ENCODE measurements around the gene RNASET2.
"Not testable (repeated sequence)": the region's sequence is repeated elsewhere in the genome, so short reads cannot be mapped to it uniquely, and the experiment has no call there.

RNASET2 gene

DNA sequence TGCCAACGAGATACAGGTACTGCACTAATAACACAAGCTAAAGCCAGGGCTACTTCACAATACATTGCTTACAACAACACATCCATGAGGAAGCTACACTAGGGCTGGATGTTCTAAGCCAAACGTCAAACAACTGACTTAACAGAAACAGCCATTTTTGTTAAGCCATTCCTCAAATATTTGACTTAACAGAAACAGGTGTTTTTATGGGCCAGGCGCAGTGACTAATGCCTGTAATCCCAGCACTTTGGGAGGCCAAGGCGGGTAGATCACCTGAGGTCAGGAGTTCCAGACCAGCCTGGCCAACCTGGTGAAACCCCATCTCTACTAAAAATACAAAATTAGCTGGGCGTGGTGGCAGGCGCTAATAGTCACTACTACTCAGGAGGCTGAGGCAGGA is 7.6 kb downstream of the RNASET2 start:
- not testable (repeated sequence) for DNase-seq (ENCODE audit: low read depth in 3 of 3, low spot score in 1 of 3)

DNA sequence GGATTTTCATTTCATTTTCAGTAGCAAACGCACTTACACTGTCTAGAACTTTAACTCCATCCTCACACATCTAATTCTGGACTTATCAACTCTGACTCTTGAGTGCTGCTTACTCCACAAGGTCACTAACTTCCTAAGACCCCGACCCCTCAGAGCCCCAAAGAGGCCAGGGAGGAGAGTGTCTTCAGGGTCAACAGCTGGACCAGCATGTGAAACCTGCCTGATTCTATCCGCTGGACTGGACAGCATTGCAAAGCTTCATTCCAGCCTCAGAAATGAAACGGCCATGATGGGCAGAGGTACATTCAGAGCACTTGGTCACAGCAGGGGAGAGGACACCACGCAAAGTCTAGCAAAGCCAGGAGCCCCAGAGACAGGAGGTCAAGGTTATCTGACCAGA is 9.1 kb downstream of the RNASET2 start:
- DNase-seq (ENCODE audit: low read depth in 3 of 3, low spot score in 1 of 3) = no peak

DNA sequence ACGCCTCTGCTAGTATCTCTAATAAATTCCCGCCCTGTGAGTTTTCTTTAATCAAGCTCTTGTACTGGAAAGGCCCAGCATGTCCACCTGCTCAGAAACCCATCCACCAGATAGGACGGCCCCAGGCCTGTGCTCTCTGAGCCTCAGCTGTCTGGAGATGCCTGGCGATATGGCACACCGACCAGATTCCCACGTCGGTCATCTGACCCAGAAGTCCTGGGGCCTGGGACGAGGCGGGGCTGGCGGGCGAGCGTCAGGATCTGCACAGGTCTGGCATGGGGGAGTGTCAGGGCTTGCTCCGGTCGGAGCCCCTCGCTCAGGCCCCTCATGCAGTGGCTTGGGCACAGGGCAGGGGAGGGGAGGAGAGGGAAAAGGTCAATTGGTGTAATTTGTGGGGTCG is 10.2 kb downstream of the RNASET2 start:
- no peak for DNase-seq (ENCODE audit: low read depth in 3 of 3, low spot score in 1 of 3)

DNA sequence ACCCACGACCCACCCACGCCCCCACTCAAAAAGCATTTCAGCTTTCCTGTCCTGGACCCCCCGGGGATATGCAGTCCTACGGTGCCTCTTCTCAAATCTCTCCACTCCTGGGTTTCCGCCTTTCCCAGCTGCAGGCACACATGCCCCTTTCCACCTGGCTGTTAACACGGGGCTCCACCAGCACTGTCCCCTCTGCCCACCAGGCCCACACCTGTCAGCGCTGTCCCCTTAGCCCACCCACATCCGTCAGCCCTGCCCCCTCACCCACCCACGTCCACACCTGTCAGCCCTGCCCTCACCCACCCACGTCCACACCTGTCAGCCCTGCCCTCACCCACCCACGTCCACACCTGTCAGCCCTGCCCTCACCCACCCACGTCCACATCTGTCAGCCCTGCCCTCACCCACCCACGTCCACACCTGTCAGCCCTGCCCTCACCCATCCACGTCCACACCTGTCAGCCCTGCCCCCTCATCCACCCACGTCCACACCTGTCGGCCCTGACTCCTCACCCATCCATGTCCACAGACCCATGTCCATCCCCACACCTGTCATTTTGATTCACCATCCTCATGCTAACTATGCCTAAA is 11.6 kb downstream of the RNASET2 start:
- no peak for DNase-seq (ENCODE audit: low read depth in 3 of 3, low spot score in 1 of 3)

DNA sequence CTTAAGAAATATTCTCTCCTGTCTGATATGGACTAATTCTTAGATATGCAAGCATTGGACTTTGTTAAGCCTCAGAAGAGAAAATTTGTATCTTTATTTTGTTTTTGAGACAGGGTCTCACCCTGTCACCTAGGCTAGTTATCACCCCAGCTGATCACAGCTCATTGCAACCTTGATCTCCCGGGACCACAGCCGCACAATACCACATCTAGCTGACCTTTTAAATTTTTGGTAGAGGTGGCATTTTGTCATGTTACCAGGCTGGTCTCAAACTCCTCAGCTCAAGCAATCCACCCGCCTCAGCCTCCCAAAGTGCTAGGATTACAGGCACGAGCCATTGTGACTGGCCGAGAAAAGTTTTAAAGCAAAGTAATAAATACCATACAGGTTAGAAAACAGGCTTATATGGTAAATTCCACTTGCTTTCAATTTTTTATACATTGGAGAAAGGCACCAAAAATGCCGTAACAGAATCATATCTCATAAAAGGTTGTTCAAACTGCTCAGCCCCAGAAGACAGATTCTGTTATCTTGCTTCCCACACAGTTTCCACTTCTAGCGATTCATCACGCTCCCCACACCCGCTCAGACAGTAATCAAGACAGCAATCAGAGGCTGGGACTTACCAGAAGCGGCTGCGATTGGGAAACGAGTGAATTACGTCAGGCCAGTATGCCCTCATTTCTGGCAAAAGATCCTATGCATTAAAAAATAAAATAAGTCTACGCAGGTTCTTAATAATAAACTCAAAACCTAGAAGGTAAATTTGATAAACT is 13.8 kb downstream of the RNASET2 start:
- DNase-seq (ENCODE audit: low read depth in 3 of 3, low spot score in 1 of 3) = peak in 2 of 3 donors; percentile 31 to 44

DNA sequence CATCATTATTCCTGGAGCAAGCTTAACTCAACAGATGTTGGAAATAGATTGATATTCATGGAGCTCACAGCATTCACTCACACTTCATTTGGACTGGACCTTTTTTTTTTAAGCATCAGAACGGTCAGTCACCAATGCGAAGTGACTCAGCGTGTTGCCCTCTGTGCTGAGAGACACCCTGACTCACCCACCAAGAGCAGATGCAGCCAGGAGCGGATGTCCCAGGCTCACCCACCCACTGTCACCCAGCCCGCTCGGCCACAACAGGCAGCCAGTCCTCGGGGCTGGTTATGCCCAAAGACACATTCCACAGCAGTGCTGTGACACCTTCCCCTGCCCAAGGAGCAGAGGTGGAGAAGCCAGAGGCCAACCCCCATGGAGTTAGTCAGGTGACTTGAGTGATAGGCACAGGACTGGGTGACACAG is 15.7 kb downstream of the RNASET2 start:
- DNase-seq (ENCODE audit: low read depth in 3 of 3, low spot score in 1 of 3) = no peak

DNA sequence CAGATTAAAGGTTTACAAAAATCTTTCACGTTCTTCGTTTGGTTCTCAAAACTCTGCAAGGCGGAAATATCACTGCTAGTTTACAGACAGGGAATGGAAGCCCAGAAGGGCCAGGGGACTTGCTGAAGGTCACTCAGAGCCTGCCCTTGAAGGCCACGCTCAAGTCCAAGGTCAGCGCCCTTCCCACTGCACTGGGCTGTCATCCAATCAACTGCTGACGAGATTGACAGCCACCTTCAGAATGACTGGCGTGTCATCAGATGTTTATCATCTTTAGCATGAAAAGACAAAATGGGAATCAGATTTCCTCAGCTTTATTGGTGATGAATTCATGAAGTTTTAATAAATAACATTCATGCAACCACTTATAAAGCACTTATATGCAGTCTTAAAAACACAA is 16.5 kb downstream of the RNASET2 start:
- DNase-seq (ENCODE audit: low read depth in 3 of 3, low spot score in 1 of 3) = no peak

DNA sequence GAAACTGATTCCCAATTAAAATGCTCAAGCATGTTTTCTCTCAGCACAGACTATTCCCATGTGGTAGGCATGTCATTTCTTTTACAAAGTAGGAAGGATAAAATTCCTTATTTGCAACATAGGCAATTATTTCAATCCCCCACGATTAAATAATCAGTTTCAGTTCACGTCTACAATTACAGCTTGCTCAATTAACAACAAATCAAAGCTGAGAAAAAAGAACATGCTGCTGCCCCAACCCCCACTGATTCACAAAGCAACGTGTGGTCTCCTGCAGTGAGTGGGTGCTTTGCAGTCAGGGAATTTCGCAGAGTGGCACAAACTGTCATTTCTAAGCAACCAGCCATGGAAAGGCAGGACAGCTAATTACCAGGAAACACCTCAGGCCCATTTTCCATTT is 17.0 kb downstream of the RNASET2 start:
- DNase-seq (ENCODE audit: low read depth in 3 of 3, low spot score in 1 of 3) = no peak

DNA sequence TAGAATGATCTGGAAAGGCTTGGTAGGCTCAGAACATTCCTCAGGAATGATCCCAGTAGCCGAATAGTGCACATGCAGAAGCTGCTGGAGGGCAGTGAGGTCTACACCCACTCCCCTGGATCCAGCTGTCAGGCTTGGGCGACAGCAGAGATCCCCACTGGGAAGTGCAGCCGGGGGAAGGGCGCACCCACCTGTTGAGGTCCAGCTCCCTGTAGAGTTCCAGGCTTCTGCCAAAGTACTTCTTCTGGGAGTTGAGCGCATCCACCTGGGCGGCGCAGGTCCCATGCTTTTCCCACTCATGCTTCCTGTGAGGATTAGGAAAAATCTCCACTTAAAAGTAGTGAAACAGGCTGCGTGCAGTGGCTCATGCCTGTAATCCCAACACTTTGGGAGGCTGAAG is 17.6 kb downstream of the RNASET2 start:
- DNase-seq (ENCODE audit: low read depth in 3 of 3, low spot score in 1 of 3) = no peak

DNA sequence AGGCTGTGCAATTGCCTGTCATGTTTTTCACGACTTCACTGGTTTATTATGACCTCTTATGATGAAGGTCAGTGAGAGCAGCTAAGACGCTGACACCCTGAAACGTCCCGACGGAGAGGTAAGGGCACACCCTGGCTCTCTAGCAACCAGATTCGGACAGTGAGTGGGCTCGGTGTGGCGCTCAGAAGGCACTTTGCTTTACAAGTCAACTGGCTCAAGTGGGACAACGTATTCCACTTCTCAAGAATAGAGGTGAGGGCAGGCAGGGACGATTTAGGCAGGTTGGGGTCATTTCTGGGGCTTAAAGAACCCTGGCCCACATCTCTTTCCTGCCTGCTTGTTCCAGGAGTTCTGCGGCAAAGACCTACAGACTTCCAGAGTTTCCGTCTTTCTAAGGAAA is 18.2 kb downstream of the RNASET2 start:
- DNase-seq (ENCODE audit: low read depth in 3 of 3, low spot score in 1 of 3) = no peak

DNA sequence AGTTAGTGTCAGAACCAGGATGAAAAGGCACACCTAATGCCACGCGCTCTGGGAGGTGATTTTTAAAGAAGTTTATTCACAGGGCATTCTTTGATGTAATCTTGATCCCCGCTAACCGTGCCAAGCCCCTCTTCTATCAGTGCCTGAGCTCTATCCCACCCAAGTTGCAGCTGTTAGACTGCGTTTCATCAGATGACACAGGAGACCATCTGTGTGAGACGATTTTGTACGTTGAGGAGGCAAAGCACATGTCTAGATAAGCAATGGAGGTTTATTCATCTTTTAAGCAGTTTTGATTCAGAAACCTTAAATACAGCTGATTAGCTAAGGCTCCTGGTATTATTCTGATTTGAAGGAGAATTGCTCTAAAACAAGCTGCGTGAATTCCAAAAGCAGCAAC is 18.6 kb downstream of the RNASET2 start:
- DNase-seq (ENCODE audit: low read depth in 3 of 3, low spot score in 1 of 3) = no peak

DNA sequence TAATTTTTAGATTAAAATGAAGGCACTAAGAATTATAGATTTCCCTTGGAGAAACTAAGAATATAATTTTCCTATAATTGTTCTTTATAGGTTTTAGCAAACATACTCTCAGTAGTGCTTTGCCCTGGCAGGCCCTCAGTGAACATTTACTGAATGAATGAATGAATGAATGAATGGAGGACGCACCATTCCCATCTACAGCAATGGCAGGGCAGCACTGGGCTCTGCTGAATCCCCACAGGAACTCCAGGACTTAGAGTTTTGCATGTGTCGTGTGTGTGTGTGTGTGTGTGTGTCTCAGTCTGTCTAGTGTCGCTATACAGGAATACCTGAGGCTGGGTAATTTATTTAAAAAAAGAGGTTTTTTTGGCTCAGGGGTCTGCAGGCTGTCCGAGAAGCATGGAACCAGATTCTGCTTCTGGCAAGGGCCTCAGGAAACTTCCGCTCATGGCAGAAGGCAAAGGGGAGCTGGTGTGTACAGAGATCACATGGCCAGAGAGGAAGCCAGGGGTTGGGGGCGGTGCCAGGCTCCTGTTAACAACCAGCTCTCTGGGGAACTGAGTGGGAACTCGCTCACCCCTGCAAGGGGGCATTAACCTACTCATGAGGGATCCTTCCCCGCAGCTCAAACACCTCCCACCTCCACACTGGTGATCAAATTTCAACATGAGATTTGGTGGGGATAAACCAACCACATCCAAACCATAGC is 20.1 kb downstream of the RNASET2 start:
- no peak for DNase-seq (ENCODE audit: low read depth in 3 of 3, low spot score in 1 of 3)

DNA sequence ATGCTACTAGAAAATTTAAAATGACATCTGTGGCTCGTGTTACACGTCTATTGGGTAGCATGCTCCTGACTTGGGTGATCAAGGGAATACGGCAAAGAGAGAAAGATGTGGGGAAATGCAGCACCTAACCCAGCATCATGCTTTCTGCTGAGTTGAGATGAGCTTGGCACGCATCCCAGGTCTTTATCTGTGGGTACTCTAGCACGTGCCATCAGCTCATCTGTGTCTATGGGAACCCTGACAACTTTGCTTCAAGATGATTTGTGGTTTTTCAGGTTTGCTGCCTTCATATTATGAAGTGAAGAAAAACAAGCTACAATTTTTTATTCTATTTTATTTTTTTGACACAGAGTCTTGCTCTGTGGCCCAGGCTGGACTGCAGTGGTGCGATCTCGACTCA is 21.0 kb downstream of the RNASET2 start:
- no peak for DNase-seq (ENCODE audit: low read depth in 3 of 3, low spot score in 1 of 3)

DNA sequence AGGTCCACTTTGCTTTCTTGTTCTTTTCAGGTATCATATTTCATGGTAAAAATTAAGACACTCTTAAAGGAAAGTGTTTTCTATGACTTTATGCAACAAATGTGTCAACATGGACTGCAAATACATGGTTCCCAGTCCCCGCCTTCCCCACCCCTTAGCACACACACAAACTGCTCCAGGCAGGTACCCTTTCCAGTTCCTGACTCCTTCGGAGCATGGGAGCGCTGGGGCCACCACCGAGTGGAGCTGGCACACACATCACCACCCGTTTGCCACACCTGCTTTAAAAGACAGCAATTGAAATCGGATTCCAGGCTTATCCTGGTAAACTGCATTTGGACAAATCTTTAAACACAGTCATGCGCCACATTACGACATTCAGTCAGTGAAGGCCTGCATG is 22.2 kb downstream of the RNASET2 start:
- no peak for DNase-seq (ENCODE audit: low read depth in 3 of 3, low spot score in 1 of 3)

DNA sequence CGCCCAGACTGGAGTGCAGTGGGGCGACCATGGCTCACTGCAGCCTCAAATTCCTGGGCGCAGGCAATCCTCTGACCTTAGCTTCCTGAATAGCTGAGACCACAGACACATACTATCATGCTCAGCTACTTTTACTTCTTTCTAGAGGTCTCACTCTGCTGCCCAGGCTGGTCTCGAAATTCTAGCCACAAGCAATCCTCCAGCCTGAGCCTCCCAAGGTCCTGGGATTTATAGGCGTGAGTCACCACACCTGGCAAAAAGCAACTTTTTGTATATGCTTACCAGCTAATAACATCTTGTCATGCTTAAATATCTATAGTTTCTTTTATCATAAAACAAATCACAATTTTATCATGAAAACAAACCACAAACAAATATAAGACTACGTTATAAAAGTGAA is 23.0 kb downstream of the RNASET2 start:
- DNase-seq (ENCODE audit: low read depth in 3 of 3, low spot score in 1 of 3) = no peak

DNA sequence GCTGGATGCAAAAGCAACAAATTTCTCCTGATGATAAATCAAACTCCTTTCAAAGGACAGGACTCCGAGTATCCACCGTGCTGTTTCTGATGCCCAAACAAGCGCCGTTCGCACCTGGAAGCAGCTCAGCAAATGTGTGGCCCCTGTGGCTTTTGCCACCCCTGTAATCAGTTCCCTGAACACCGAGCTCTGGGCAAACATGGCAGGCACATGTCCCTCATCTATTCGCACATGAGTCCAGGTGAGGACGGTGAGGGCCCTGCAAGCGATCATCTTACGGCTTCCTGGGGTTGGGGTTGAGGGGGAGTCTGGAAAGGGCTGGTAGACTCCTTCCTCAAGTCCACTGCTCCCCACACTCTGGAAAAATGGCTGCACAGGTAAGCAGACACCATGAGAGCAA is 23.7 kb downstream of the RNASET2 start:
- DNase-seq (ENCODE audit: low read depth in 3 of 3, low spot score in 1 of 3) = no peak

DNA sequence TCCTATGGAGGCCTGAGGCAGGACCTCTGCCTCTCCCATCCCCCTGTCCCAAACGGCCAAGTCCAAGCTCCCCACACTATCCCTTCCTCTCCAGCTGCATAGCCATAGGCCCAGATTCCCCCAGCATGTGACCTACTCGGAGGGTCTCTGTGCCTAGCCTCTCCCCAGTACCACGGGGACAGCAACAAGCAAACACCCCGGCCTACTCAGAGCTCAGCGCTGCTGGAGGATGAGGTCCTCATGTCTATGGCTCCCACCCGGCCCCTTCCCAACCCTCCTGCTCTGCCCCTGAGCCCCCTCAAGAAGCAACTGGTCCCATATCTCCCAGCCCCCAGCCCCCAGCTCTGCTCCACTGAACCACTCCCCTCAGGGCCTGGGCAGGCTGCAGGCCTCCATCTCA is 24.2 kb downstream of the RNASET2 start:
- no peak for DNase-seq (ENCODE audit: low read depth in 3 of 3, low spot score in 1 of 3)

DNA sequence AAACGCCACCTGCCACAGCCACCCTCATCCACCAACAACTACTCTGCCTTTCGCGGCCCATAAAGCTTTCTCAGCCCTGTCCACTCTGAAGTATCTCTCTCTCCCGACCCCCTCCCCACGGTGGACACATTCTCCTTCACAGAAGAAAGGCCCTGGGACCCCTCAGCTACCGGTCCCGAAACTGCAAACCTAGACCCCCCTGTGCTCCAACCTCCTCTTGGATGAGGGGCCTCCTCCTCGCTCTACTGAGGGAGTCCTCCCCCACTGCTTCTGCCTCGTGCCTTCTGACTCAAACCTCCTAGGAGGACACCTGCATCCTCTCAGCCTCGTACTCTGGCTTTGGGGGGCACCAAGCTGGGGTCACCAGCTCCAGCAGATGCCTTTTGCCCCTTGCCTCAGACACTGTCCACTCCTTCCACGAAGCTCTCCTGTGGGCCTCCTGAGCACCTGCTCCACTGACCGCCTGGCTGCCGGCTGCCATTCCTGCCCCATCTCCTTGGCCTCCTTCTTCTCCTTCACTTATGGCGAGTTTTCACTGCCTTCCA is 24.9 kb downstream of the RNASET2 start:
- no peak for DNase-seq (ENCODE audit: low read depth in 3 of 3, low spot score in 1 of 3)

DNA sequence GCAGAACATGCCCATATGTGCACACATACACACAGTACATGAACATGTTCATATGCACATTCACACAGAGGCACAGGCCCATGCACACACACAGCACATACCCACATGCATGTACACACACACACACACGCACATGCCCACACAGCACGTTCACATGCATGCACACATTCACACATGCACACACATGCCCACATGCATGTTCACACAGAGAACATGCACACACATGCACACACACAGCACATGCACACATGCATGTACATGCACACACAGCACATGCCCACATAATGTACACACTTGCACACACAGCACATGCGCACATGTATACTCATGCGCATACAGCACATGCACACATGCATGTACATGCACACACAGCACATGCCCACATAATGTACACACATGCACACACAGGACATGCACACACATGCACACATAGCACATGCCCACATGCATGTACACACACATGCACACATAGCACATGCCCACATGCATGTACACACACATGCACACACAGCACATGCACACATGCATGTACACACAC is 25.9 kb downstream of the RNASET2 start:
- DNase-seq (ENCODE audit: low read depth in 3 of 3, low spot score in 1 of 3) = no peak

DNA sequence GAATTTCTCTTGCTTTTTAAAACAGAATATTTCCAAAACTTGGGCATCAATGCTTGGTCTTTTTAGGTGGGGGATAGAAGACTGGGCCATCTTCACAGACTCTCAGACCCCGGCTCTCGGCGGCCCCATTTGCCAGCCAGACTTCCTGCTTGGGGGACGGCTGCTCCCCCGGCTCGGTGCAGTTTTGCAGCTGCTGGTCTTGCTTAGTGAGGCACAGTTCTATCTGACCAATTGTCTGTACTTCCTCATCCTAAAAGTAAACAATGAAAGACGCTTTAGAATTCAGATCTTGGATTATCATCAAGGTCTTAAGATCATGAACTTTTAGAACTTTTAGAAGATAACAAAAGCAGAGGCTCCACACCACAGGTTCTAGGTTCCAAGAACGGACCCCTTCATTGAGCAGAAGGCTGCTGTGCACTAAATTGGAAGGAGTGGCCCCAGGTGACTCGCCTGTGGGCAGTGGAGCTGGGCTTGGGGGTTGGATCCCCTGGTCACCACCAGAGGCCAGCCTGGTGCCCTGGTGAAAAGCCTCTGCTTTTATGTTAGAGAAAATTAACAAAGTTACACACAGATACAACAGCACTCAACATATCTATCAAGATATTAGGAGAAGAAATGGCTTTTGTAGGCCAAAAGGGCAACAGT is 26.7 kb downstream of the RNASET2 start:
- no peak for DNase-seq (ENCODE audit: low read depth in 3 of 3, low spot score in 1 of 3)
